Stimulated activated CD4-positive, alpha-beta T cell treated with anti-CD3 and anti-CD28 coated beads, Interleukin-12 subunit alpha, Interleukin-12 subunit beta, amount 100 ng/mL, for 4 hours (primary cell): ENCODE results near the gene MEAK7.
"Not testable (repeated sequence)": the region's sequence is repeated elsewhere in the genome, so short reads cannot be mapped to it uniquely, and the experiment has no call there.

Experiments
- DNase-seq: peaks from one replicate; pipeline ENCODE4 v3.0.0-alpha.2; 2020

Gene MEAK7

DNA sequence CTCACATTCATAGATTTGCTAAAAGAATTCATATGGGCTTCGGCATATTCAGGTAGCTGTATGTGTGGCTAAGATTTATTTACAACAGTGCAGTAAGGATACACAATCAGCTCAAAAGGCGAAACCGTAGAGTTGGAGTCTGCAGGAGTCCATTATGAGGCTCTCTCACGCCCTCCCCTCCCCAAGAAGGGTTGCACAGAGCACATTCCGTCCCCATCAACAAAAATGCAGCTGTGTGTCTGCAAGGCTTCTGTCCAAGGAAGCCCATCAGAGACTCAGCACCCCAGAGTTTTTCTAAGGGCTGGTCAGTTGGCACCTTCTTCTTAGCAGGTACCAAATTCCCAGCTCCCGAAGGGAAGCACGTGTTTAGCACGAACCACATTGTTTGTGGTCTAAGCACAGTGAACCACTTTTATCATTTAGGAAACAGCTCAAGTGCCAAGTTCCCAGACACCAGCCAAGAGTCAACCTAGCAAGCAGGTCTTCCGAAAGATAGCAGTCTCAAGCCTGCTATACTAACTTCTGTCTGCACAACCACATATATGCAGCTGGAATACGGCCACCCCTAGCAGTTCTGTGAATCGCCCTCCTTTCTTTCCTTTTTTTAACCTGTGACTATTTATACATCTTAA is 28.5 kb upstream of the MEAK7 start:
- DNase-seq, result no peak

DNA sequence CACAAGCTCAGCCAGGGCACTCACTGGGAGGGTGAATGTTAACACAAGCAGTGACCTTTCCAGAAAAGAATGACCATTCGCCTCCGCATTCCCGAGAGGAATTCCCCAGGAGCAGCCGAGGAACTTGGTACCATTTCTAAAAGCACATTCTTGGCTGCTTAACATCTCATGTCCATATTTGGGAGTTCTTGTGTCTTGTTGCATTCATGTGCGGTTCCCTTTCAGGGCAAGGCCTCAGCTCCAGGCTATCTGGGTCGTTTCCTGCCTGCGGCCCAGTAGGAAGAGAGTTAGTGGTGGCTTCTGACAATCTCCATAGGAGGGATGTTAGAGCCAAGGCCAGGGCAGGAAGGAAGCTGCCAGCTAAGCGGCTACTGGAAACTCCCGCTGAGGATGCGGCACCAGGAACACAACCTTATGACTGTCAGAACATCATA is 27.8 kb upstream of the MEAK7 start:
- no peak for DNase-seq

DNA sequence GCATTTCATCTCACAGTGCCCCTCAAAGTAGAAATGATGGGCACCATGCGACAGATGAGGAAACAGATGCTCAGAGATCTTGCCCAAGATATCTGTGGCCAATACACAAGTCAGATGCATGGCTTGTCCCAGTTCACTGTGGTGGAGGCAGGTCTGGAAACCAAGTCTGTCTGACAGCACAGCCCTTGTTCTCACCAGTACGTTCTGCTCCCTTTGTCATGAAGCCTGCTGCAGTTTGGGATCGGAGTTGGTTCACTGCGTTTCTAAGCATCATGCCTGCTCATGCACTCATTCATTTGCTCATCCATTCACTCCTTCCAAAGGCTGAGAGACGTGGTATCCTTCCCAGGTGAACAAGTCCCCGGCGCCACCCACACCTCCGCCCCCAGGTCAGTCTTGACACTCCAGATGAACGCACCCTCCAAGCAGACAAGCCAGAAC is 27.2 kb upstream of the MEAK7 start:
- DNase-seq, result no peak

- DNase-seq, result no peak
Measured at GRCh38 chr16:84530590-84530989, 26.1 kb upstream of the MEAK7 start.

DNA sequence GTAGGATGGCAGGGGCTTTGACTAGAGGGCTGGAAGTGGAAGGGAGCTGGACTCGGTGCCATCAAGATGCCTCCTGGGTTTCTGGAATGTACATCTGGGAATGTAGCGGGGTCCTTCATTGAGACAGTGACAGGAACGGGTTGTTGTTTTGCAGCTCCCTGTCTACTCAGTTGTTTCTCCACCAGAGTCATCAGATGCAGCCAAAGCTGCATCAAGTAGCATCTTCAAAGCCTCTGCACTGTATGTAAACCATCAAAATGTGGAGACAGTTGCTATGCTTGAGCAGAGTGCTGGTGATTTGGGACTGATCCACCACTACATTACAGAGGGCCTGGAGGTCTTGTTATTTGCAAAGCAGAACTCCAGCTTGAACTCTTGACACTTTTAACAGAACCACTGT is 25.1 kb upstream of the MEAK7 start:
- DNase-seq, result no peak

GRCh38 chr16:84528322-84528721 is 23.9 kb upstream of the MEAK7 start:
- DNase-seq, result no peak

- DNase-seq, result no peak
Measured at GRCh38 chr16:84527532-84528269, 23.2 kb upstream of the MEAK7 start.

DNA sequence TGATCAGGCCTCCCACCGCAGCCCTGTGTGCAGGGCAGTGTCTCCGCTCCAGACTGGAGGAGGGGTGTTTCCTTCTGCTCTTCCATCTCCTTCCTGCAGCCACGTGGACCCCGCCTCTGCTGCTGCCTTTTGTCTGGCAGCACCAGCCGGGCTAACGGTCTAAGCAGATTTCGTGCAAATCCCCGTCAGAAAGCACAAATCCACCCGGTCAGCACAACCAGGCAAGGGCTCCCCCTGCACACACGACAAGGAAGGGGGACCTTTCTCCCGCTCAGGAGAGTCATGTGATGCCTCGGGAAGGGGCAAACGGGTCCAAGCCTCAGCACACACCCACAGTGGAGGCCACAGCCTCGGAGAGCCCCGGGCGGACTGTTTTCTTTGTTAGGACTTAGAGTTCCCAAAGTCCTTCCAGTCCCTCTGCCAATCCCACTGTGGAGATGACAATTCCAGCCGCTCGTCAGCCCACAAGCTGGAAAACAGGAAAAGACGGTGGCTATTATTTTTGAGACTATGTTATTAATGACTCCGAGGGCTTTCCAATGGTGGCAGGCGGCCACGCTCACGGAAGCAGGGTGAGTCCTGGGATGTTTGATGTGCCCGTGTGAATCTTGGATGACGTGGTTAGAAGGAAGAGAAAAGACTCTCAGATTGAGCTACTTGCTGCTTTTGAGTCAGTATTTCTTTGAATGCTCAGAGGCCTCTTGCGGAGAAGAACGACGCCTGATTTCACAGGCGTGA is 22.5 kb upstream of the MEAK7 start:
- DNase-seq, result no peak

DNA sequence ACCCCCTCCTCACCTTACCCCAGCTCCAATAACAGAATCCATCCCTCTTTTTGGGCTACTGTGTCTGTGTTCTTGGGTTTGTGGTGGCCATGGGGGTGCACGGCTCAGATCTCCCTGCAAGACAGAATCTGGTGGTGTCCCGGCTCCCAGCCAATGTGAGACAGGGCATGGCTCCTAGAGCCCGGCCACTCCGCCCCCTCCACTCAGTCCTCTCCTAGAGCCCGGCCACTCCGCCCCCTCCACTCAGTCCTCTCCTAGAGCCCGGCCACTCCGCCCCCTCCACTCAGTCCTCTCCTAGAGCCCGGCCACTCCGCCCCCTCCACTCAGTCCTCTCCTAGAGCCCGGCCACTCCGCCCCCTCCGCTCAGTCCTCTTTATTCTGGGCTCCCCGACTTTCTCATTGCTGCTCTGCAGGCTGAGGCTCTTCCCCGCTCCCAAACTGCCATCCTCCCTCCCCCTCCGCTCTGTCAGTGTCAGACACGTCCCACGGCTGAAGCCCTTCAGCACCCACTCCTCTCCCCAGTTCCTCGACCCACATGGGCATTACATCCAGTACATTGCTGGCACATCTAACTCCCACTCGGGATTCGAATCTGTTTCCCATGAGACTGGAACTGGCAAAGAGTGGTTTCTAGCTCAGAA is 20.6 kb upstream of the MEAK7 start:
- DNase-seq, result not testable (repeated sequence)

DNA sequence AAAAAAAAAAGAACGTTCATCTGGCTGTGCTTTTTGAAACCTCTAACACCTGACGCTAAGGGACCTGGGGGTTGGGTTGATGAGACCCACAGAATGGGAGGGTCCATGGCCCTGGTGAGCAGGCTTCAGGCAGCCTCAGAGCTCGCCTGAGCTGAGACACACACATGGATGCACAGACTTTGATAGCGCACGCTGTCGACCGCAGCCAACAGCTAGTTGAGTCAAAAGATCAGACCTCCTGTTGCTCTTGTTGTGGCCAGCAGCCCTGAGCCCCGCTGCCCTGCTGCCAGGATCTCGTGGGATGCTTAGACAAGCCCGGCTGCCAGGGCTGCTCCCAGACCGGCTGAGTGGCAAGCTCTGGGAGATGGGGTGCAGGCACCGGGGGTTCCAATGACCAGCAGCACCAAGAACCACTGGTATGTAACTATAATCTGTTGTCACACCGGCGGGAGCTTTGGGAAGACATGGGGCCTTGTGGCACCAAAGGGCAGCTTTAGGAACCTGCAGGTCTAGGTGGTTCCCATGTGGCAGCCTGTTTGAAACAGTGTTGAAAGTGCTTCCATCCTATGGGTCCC is 20.0 kb upstream of the MEAK7 start:
- no peak for DNase-seq

- DNase-seq, result no peak
Measured at GRCh38 chr16:84521497-84521770, 17.0 kb upstream of the MEAK7 start.

DNA sequence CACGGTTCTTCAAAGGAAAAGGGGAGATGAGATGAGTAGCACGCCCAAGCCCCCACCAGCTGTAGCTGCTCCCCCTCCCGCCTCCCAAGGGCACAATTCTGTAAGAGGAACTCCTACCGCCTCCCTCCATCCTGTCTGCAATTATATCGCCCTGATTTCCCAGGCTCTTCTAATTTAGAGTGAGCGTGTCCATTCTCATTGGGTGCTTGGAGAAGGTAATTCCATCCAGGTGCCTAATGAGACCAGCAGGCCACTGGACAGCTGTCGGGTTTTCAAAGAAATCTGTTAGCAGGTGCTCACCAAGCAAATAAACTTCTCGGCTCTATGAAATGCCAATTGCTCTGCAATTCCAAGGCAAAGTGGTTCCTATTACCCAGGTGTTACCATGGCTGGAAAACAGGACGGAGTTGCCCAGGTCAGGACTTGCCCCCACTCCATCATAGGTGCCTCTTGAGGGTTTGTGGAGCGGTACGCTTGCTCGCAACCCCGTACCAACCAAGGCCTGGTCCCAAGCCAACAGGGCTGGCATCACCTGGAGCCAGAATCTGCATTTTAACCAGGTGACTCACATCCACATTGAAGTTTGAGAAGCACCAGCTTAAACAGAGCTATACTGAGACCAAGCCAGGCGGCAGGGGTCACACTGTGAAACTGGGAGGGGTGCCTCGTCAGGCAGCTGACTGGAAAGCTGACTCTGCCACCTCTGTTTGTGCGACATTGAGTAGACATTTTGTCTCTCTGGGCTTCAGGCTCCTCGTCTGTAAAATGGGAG is 16.5 kb upstream of the MEAK7 start:
- no peak for DNase-seq

DNA sequence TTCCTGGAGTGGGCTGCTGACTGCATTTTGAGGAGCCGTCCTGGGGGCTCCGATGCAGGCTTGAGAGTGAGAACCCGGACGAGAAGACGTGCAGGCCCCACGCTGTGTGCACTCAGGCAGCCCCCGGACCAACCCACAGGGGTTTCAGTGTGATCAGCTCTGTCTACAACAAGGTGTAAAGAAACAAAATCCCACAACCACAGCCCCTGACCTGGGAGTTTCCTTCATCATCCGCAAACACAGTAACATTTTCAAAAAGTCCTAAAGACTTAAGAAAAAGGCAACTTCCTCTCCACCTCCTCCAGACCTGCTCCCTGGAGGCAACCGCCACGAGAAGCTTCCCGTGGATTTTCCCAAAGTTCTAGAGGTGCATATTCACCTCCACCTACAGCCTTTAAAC is 15.4 kb upstream of the MEAK7 start:
- DNase-seq, result no peak

DNA sequence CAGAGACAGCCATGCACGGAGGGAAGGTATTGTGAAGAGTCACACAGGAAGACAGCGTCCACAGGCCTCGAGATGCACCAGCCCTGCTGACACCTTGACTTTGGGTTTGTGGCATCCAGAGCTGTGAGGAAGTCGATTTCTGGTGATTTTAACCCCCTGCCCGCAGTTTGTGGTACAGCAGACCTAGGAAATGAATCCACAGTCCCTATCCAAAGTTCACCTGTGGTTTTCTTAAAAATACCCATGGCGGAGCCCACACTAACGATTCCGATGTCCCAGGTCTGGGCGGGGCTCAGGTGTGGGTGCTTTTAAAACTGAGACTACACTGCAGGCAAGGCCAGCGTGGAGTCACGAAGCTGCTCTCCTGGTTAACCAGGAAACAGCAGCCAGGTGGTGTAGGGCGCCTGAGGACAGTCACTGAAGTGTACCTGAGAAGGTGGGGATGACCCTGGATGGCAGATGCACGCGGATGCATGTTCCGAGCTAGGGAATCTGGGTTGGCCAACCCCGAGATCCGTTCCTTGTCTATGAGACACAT is 14.4 kb upstream of the MEAK7 start:
- no peak for DNase-seq

DNA sequence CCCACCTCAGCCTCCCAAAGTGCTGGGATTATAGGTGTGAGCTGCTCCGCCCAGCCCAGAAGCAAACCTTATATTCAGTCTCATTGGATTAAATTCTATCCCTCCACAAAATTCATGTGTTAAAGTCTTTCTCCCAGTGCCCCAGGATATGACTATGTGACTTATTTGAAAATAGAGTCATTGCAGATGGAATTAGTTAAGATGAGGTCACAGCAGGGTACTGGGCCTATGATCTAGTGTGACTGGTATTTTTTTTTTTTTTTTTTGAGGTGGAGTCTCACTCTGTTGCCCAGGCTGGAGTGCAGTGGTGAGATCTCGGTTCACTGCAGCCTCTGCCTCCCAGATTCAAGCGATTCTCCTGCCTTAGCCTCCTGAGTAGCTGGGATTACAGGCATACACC is 13.8 kb upstream of the MEAK7 start:
- DNase-seq, result not testable (repeated sequence)

GRCh38 chr16:84517366-84517765 is 12.9 kb upstream of the MEAK7 start:
- DNase-seq, result no peak

DNA sequence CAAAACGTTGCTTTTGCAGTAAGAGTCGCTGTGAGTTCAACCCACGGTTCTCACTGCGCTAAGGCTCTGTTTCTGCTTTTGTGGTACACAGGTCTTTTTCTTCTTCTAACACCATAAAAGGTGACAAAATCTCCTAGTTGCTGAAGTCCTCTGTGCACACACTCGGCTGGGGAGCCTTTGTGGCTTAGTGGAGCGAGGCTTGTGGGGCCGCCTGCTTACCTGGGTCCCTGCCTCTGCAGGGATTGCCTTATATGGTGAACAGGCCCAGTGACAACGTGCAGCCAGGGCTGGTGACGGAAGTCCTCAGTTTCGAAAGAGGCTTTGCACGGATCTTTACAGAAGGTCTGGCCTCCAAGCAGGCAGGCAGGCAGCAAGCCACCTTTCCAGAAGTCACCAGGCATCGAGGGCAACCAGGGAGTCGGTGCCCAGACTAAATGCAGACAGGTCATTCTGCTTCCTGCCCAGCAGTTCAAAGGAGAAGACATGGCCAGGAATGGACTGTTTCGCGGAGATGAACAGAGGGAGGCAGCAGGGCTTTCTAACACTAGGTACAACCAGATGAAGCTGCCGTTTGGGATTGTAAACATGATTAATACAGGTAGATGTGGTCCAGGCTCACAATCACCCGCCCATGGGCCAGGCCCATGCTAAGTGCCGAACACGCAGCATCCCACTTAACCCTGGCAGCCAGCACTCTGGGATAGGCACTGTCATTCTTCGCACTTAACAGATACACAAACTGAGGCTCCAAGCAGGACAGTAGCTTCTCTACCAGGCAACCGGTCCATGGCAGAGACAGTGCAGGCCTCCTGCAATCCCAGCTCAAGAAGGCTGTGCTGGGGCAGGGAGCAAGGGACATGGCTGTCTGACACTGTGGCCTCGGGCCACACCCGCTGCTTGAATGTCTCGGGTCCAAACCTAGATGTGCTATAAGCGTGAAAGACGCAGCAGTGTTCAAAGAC is 10.7 kb upstream of the MEAK7 start:
- peak; percentile 68 for DNase-seq

DNA sequence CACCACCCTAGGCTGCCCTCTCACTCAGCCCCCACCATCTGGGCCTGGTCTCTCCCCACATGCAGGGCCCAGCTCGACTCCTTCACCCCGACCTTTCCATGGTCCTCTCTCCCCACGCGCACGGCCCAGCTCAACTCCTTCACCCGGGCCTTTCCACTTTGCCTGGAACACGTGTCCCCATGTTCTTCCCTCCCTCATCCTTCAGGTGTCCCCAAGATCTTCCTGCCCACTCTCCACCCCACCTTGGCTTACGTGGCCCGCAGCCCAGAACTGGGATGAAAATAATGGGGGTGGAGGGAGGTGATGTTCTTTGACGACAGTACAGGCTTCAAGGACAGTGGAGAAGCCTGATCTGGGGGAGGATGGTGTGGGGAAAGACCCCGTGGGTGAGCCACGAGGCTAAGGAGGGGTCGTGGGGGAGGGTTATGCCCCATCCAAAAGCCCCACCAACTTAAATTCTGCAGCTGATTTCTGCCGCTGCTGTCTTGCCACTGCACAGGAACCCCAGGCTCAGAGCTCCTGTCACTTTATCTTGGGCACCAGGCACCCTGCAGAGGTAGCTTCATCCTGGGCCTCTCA is 9.9 kb upstream of the MEAK7 start:
- DNase-seq, result no peak

DNA sequence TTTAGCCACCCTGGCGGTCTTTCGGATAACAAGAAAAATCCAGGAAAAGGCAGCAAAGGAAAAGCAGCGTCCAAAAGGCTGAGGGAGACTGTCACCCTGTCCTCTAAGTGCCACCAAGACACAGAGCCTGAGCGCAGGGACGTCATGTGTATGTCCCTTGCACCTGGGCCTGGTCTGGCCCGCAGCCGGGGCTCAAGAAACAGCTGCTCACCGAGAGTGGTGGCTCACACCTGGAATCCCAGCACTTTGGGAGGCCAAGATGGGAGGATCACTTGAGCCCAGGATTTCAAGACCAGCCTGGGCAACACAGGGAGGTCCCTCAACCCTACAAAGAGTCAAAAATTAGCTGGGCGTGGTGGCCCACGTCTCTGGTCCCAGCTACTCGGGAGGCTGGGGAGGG is 9.2 kb upstream of the MEAK7 start:
- DNase-seq, result no peak

GRCh38 chr16:84513123-84513522 is 8.7 kb upstream of the MEAK7 start:
- DNase-seq, result no peak

GRCh38 chr16:84511831-84512230 is 7.4 kb upstream of the MEAK7 start:
- DNase-seq, result no peak
